WTC11 (cell line): ENCODE measurements around the gene FMNL2.

Source experiments
- FOXJ3 ChIP-seq: sonication (generic); formaldehyde crosslinking; IDR thresholded peaks from 2 replicates; pipeline ENCODE4 v1.9.0; 2021; ENCODE audit warnings: missing genetic modification reagents, mild to moderate bottlenecking, borderline replicate concordance
- NR3C1 ChIP-seq: sonication (generic); formaldehyde crosslinking; conservative IDR thresholded peaks from 2 replicates; pipeline ENCODE4 v1.8.1; 2023; ENCODE audit warnings: low read depth, mild to moderate bottlenecking, missing genetic modification reagents
- SP1 ChIP-seq: sonication (generic); formaldehyde crosslinking; conservative IDR thresholded peaks from 2 replicates; pipeline ENCODE4 v1.8.1; 2022; ENCODE audit warnings: missing genetic modification reagents
- ZNF121 ChIP-seq: sonication (generic); formaldehyde crosslinking; IDR thresholded peaks from 2 replicates; pipeline ENCODE4 v1.8.0; 2023; ENCODE audit warnings: missing genetic modification reagents
- TF ChIP-seq, protein P1 (sequence below): sonication (generic); formaldehyde crosslinking; IDR thresholded peaks from 2 replicates; pipeline ENCODE4 v1.8.0; 2022; ENCODE audit warnings: mild to moderate bottlenecking, missing genetic modification reagents
- TF ChIP-seq, protein P2 (sequence below): sonication (generic); formaldehyde crosslinking; IDR thresholded peaks from 2 replicates; pipeline ENCODE4 v1.8.0; 2022; ENCODE audit warnings: mild to moderate bottlenecking, missing genetic modification reagents
- TF ChIP-seq, protein P3 (sequence below): fragments of 200-600 bp; IDR thresholded peaks from 2 replicates; pipeline ENCODE4 v1.8.0; 2022; ENCODE audit warnings: antibody characterized with exemption
- TF ChIP-seq, protein P4 (sequence below): sonication (generic); formaldehyde crosslinking; conservative IDR thresholded peaks from 2 replicates; pipeline ENCODE4 v1.8.1; 2022; ENCODE audit warnings: mild to moderate bottlenecking, missing genetic modification reagents
- TF ChIP-seq, protein P5 (sequence below): sonication (generic); formaldehyde crosslinking; IDR thresholded peaks from 2 replicates; pipeline ENCODE4 v1.8.0; 2023; ENCODE audit warnings: missing genetic modification reagents, mild to moderate bottlenecking, borderline replicate concordance

DNA sequence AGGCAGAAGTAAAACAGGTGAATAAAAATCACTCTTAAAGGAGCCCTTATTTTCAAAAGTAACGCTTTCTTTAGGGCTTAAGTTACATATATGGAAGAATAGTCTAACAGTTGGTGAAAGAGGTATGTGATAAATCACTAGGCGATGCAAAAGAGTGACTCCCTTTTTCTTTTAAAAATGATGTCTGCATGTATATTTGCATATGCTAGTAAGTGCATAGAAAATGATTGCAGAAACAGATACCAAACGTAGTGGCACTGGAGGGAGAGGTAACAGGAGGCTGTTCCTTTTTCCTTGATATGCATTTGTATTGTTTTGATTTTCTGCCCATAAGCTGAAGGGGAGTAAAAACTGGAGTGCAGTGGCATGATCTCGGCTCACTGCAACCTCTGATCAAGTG lies 224.0 kb downstream of the FMNL2 start:
- TF ChIP-seq, protein P1, sequence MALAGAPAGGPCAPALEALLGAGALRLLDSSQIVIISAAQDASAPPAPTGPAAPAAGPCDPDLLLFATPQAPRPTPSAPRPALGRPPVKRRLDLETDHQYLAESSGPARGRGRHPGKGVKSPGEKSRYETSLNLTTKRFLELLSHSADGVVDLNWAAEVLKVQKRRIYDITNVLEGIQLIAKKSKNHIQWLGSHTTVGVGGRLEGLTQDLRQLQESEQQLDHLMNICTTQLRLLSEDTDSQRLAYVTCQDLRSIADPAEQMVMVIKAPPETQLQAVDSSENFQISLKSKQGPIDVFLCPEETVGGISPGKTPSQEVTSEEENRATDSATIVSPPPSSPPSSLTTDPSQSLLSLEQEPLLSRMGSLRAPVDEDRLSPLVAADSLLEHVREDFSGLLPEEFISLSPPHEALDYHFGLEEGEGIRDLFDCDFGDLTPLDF (CRISPR knock-in tag) = no peak
- no peak for TF ChIP-seq ZNF121 (CRISPR knock-in tag)
- TF ChIP-seq, protein P2, sequence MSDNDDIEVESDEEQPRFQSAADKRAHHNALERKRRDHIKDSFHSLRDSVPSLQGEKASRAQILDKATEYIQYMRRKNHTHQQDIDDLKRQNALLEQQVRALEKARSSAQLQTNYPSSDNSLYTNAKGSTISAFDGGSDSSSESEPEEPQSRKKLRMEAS (CRISPR knock-in tag) = no peak
- TF ChIP-seq NR3C1 (CRISPR knock-in tag) = no peak
- TF ChIP-seq, protein P3, sequence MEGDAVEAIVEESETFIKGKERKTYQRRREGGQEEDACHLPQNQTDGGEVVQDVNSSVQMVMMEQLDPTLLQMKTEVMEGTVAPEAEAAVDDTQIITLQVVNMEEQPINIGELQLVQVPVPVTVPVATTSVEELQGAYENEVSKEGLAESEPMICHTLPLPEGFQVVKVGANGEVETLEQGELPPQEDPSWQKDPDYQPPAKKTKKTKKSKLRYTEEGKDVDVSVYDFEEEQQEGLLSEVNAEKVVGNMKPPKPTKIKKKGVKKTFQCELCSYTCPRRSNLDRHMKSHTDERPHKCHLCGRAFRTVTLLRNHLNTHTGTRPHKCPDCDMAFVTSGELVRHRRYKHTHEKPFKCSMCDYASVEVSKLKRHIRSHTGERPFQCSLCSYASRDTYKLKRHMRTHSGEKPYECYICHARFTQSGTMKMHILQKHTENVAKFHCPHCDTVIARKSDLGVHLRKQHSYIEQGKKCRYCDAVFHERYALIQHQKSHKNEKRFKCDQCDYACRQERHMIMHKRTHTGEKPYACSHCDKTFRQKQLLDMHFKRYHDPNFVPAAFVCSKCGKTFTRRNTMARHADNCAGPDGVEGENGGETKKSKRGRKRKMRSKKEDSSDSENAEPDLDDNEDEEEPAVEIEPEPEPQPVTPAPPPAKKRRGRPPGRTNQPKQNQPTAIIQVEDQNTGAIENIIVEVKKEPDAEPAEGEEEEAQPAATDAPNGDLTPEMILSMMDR = no peak
- no peak for TF ChIP-seq SP1
- TF ChIP-seq, protein P4, sequence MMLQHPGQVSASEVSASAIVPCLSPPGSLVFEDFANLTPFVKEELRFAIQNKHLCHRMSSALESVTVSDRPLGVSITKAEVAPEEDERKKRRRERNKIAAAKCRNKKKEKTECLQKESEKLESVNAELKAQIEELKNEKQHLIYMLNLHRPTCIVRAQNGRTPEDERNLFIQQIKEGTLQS = no peak
- TF ChIP-seq, protein P5, sequence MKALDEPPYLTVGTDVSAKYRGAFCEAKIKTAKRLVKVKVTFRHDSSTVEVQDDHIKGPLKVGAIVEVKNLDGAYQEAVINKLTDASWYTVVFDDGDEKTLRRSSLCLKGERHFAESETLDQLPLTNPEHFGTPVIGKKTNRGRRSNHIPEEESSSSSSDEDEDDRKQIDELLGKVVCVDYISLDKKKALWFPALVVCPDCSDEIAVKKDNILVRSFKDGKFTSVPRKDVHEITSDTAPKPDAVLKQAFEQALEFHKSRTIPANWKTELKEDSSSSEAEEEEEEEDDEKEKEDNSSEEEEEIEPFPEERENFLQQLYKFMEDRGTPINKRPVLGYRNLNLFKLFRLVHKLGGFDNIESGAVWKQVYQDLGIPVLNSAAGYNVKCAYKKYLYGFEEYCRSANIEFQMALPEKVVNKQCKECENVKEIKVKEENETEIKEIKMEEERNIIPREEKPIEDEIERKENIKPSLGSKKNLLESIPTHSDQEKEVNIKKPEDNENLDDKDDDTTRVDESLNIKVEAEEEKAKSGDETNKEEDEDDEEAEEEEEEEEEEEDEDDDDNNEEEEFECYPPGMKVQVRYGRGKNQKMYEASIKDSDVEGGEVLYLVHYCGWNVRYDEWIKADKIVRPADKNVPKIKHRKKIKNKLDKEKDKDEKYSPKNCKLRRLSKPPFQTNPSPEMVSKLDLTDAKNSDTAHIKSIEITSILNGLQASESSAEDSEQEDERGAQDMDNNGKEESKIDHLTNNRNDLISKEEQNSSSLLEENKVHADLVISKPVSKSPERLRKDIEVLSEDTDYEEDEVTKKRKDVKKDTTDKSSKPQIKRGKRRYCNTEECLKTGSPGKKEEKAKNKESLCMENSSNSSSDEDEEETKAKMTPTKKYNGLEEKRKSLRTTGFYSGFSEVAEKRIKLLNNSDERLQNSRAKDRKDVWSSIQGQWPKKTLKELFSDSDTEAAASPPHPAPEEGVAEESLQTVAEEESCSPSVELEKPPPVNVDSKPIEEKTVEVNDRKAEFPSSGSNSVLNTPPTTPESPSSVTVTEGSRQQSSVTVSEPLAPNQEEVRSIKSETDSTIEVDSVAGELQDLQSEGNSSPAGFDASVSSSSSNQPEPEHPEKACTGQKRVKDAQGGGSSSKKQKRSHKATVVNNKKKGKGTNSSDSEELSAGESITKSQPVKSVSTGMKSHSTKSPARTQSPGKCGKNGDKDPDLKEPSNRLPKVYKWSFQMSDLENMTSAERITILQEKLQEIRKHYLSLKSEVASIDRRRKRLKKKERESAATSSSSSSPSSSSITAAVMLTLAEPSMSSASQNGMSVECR (CRISPR knock-in tag) = no peak
- TF ChIP-seq FOXJ3 (CRISPR knock-in tag) = no peak
